D341Med (cell line): ENCODE measurements around the gene SLC22A23.

Source experiments
- DNase-seq: peaks from one replicate; pipeline ENCODE4 v3.0.0; 2012; ENCODE audit warnings: low spot score

SLC22A23 gene

DNA sequence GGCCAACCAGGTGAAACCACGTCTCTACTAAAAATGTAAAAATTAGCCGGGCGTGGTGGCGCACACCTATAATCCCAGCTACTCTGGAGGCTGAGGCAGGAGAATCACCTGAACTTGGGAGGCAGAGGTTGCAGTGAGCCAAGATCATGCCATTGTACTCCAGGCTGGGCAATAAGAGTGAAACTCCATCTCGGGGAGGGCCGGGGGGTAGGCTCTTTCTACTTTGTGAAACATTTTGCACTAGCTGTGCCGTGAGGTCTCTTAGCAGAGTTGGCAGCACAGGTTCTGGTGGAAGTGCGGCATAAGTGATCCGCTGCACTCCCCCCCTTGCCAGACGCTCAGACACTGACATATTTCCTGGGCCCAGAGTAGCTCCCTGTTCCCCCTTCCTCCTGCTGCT is 173.6 kb downstream of the SLC22A23 start:
- DNase-seq: no peak

DNA sequence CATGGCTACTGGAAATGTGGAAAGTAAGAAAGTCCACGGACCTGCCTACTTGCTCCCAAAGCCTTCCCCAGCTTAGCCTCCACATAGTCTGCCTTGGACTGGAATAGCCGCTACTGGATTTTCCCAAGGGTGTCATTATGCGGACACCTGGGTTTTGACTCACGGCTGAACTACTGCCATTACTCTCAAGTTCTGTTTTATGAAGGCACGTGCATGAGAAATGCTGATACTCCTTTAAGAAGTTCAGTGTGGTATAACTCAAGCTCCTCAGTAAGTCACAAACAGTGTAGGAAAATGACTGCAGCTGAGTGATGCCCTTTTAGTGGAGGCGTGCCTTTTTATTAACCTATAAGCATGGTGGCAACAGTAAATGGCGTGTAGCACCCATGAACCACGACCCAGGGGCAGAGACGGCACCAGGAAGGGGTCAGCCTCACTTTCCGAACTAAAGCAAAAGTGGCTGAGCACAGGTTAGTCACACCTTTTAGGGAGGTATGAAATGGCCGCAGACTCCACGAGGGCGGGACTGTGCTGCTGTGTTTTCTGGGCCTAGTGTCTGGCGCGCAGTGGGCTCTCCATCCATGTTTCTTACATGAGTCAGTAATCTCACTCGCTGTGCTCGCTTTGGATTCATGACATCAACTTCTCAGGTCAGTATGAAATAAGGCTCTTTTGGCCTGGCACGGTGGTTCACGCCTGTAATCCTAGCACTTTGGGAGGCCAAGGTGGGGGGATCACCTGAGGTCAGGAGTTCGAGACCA is 174.2 kb downstream of the SLC22A23 start:
- DNase-seq: no peak

DNA sequence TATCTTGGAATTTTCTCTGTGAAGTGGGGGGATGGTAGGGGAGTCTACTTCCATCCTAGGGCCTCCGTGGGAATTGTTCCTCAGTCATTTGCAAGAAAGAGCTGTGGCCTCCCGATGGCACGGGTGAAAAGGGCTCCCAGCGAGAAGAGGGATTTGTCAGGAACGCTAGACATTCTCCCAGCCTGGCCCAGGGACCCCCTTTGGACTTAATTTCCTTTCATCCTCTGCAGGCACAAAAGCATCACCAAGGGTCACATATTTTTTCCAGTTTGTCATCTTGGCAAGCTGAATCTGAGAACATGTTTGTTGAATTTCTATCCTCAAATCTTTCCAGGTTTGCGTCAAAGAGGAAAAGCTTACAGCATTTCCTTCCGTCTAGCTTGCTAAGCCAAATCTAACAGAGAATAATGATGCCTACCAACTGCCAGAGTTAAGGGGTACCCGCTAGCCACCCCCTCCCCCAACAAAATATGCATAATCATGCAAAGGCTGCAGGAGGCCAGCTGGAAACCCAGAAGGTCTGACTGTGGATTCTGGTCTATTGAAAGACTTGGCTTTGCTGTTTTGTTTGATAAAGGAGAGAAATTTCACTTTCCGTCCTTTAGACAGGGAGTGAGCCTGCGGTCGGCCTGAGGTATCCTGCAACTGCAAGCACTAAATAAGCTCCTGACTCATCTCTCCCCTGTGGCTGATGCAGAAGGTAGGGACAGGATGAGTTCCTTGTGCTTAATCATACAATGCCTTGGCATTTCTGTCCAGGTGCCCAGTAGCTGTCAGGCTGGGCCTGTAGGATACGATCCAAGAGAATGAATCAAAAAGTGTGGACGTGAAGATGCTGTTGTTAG is 175.0 kb downstream of the SLC22A23 start:
- DNase-seq: no peak

DNA sequence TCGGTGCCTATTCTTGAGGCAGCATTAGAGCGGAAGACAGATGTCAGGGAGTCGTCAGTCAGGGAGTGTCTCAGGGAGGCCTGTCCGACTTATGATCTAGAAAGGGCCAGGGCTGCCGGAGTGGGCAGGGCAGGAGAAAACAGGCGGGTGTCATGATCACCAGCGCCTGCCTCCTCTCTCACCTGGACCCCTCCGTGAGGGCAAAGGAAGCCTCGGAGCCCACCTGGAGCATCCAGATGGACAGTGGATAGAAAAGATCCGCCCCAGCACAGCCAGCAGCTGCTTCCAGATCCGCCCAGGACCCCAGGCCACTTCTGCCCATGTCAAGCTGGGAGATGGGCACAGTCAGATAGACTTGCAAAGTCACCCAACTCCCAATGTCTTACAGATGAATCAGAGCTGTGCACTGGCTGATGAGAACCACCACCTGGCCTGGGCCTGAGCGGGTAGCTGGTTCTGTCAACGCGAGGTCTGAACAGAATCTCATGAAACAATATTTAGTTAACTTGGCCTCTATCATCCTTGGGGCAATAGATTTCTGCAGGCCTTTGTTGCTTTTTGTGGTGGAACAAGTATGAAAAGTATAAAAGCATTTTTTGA is 175.9 kb downstream of the SLC22A23 start:
- no peak for DNase-seq

DNA sequence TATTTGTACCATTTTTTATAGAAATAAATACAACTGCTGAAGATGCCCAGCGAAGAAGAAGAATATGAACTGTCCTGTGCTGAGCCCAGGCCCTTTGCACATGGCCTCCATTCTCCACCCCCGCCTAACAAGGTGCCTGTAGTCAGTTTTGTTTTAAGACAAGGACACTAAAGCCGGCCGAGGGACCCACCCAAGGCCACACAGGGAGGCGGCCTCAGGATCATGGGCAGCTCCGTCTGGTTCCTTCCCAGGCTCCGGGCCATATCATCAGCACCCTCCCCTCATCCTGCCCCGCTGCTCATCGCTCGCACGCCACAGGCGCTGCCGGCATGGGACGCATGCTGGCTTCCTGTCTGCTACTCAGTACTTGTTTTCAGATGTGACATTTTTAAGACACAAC is 176.8 kb downstream of the SLC22A23 start:
- DNase-seq: no peak

DNA sequence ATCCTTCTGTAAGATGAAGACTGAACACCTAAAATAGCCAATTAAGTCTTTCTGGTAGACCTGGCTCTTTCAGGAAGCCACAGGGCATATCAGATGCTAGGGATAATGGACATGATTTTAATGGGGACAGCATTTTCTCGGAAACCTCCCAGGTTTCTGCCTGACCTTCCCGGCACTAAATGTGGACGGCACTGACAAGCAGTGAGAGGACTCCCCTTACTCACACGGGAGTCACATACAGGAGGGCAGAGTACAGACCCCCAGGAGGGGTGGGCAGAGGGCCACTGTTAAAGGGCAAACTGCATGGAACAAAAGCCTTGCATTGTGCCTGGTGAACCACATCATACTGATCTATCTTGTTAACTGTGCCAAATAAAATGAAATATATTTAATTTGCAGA is 178.2 kb downstream of the SLC22A23 start:
- no peak for DNase-seq

DNA sequence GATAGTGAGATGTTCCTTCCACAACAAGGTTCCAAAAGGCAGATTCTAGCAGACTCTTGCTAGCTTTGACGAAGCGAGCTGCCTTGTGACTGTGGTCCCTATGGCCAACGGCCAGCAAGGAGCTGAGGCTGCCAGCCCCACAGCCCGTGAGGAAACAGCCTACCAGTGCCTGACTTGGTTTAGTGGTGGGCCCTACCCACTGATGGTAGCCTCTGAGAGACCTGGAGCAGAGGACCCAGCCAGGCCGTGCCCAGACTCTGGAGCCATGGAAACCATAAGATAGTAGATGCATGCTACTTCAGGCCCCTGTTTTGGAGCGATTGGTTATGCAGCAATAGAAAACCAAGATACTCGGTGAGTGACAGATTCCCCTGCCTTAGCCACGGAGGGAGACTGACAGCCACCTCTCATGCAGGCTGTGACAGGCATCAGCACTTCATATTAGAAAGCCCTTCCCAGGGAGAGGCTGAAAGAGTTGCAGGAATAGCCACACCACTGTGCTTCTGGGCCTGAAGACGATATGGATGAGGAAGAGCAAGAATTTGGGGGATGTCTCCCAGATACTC is 178.9 kb downstream of the SLC22A23 start:
- no peak for DNase-seq

DNA sequence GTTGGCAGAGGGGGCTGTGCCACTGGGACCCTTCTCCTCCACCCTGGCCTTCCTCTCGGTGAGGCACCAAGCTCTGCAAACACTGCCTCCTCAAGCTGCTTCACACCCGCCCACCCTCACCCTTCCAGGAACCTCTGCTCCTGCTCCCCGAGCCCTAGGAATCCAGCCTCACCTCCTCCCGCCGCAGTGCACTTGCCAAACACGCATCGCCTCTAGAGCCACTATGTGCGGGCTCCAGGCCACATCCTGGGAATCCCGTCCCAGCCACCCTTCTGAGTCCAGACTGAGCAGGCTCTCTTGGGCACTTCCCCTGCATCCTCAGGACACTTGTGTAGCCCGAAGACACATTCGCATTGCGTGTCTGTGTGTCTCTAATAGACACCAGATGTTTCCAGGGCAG is 179.6 kb downstream of the SLC22A23 start:
- no peak for DNase-seq

DNA sequence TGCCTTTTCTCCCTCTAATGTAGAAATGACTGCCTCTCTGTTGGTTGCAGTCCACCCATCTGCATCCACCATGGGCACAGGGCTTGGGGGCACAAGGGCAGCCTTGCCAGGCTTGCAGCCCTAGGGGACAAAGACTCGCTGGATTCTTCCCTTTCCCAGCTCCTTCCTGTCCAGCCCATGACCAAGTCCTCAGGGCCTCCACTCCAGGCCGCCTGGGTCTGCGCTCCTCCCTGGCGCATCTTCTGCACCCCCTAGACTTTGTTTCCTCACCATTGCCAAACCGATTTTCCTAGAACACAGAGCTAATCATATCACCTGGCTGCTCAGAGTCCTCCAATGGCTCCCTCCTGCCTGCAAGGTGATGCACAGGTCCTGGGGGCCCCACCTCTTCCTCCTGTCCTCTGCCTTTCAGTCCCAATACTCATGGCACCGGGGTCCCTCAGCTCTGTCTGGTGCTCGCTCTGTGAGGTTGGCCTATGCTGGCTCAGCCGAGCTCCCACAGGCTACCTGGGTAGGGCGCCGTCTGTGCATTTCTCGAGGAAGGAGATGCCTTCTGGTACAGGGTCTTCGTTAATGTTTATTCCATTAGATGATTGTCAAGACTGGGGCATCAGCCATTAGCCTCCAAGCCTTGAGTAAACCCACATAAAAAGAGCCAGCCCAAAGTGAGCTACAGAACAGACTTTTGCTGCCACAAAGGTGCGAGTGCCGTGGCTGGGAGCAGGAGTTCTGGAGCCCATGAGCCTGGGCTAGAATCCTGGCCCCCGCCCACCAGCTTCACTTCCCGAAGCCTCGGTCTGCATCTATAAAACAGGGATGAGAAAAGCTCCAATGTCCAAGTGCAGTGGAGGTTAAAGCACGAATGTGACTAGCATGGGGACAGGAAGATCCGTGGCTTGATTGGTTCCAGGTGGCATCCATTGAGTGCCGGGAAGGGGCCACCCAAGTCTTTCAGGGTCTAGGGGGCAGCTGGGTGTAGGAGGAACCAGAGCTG is 180.4 kb downstream of the SLC22A23 start:
- DNase-seq: no peak

DNA sequence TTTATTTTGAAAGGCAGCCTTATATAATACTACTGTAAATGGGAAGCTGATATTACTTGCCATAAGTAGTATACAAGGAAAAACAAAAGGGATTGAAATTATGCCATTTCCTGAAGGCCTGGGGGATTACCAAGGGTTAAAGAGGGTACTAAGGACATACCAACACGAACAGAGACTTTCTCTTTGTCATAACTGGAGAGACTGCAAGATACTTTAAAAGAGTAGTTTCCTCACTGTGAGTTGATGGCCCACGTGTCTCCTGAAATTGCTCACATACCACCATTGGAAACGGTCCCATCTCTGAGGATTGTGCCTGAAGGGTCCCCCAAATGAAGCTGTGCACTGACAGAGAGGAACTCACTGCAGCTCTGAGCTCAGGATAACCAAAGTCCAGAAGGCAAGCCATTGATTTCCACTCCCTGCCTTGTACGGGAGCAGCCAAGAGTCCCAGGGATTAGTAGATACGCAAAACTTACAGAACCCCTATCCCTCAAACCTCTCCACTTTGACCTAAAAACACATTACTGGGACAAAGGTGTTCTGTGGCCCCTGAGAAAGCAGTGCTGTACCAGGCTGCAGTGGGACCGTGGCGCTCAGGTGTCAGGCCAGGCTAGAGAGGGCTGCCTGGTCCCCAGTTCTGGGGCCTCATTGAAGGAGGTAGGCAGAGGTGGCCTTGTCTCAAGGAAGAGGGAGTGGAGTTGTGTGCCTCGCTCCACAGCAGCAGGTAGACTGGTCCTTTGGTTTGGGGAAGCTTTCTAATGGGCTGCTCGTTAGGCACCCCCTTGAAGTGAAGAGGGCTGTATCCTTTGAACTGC is 182.9 kb downstream of the SLC22A23 start:
- no peak for DNase-seq

DNA sequence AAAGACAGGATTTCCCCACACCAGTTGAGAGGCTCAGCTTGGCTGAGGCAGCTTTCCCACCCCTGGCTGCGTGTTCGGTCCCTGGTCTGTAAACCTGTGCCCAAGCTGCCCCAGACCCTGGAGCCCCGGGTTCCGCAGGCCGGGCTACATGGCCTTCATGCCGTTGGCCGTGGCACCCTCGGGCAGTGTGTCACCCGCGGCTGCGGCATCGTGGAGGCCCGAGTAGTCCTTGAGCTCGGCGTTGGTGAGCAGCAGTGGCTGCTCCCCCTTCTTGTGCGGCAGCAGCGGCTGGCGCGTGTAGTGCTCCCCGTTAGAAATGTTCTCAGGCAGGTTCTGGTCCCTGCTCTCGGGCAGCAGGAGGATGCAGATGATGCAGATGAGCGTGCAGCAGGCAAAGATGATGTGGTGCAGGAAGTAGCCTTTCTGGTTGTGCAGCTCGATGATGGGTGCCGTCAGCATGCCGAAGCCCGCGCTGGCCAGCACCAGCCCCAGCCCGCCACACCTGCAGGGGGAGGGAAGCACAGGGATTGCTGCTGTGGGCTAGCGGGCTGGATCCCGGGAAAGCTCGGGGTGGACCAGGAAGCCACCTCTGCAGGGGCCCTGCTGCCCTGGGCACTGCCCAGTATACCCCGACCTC is 183.8 kb downstream of the SLC22A23 start:
- no peak for DNase-seq

DNA sequence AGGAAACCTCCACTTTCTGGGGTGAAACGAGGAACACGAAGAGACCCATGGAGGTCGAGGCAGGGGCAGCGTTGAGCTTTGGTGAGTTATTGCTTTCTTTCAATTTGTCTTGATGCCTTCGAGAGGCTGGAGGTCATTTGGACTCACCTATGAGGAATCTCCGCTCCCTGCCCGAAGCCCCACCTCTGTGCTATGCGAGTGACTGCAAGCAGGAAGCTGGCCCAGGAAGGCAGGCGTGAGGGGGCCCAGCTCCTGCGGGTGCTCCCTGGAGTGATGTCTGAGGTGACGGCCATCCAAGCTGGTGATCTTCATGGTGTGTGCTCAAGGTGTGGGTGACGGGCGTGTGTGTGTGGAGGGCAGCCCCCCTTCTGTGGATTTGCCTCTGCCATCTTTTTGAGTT is 185.1 kb downstream of the SLC22A23 start:
- no peak for DNase-seq

DNA sequence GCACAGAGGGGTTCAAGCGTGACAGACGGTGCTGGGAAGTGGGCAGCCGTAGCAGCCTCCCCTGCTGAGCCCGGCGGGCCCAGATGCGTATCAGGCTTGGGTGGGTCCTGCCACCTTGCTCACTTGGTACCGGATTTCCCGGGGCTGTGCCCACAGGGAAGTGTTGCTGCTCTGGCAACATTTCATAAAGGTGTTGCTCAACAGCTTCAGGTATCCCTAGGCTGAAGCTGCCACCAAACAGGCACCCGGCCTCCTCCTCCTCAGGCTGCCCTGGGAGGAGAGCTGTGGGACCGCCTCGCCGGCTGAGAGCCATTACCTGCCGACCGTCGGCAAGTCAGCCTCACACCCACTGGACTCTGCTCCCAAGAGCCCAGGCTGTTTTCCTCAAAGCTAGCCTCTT is 186.6 kb downstream of the SLC22A23 start:
- no peak for DNase-seq

DNA sequence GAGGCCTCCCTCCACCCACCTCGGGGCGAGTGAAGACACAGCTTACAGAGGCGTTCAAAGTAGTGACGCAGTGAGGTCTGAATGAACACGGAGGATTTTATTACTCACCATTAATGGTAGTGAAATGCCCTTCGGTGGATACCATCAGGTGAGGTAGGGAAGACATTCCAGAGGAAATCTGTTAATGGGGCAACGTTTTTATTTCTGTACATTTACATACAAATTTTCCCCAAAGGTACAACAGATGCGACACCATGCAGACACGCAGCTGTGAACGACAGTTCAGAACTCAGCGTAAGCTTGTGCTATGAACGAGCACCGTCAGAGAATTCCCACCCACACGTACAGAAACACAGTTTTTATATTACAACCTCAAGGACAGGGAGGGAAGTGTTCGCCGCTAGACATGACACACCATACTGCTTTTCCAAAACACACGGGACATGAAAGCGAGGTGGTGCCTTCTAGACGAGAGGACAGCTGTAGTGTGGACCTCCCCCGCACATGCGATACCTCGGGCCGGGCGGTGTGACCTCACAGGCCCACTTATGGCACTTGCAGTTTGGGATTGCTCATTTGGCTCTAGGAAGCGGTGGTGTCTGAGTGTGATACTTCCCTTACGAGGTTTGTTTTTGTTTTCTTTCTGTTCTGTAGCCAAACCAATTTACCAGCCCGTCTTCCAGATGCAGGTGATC is 187.4 kb downstream of the SLC22A23 start:
- DNase-seq: no peak

DNA sequence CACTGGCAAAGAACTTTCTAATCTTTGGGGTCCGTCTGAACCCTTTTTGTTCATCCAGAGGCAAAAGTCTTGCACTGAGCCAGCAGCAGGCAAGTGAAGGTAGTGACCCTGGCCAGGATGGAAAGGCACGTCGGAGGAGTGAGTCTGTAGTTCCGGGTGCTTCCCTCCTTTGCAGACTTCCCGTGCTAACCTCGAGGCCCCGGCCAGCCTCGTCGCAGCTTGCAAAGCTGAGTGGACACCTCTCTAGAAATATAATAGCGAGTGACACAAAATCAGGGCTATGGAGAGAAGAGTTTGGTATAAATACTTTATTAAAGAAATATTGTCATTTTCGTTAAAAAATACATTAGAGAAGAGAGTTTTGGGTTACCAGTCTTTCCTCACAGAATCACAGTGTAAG is 188.2 kb downstream of the SLC22A23 start:
- DNase-seq: no peak

DNA sequence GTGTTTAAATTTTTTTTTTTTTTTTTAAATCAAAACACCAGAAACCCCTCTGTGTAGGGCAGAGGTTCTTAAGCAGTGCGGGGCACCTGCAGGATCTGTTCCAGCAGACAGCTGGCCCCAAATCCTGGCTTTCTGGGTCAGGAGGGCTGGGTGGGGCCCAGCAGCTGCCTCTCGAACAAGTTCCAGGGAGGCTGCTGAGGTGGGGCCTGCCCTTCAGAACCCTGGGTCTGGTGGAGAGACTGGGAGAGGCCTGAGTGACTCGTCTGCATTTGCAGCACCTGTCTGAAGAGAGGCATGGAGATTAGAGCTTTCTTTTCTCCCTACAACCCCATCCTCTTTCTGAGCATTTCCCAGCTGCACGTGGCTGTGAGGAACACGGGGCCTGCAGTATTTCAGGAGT is 189.7 kb downstream of the SLC22A23 start:
- DNase-seq: no peak

DNA sequence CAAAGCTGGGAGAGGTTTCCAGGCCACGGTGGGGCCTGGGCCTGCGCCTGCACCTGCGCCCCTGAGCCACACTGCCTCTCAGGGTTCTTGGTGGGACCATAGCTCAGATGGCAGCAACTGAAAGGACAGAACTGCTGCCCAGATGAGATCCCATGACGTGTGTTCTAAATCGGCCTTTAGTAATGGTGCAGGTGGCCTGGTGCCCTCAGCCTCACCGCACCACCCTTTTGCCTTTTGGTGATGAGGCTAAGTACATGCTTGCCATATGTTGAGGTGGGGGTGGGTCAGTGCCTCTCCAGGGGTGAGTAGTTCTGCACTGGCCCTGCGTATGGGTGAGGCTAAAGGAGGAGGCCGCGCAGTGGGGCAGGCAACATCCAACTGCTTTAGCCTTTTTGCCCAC is 190.7 kb downstream of the SLC22A23 start:
- DNase-seq: no peak

DNA sequence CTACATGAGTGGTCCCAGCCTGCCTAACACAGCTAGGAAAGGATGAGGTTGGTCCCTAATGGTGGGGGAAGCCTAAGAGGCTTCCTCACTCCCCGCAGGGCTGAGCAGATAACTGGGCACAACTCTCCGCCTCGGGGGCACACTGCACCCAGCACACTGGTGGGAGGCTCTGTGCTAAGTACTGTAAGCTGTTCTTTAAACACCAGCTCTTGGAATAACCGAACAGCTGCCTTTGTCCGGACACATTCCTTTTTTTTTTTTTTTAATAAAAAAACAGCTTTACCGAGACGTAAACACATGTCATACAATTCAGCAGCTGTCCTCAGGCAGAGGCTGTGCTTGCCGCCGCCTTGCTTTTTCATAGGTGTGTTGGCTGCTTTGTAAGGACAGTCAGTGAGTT is 191.2 kb downstream of the SLC22A23 start:
- no peak for DNase-seq

DNA sequence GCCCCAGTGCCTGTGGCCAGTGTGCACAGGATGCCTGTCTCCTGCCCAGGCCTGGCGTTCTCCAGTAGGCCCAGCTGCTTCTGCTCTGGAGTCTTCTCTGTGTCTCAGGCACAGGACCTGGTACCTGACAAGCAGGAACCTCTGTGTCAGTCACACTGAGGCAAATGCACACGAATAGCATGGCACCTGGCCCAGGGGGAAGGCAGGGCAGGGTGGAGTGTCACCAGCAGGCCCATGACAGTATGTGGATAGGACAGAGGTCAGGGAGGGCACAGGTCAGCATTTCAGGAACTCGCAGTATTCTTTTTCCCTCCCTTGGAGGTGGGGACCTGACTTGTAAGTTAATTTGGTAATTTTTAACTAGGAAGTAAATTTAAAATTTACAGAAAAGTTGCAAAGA is 192.5 kb downstream of the SLC22A23 start:
- no peak for DNase-seq

DNA sequence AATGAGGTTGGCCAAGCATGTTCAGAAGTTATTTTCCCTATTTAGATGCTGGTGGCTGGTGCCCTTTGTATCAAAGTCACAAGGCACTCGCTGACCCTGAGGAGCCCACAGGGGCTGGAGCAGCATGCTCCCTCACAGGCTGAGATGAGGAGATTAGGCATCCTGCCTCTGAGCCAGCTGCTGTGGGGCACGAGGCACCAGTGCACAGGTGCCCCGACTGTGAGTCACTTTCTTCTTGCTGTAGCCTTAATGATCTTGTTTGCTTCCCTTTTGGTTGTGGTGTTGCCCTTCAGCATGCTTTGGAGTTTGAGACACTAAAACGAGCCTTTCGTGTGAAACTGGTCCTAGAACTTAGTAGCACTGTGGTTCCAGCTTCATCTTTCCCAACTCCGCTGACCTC is 193.8 kb downstream of the SLC22A23 start:
- peak; percentile 60 for DNase-seq
